Thoracic aorta (tissue), 2 donors: ENCODE results near the gene MOB1A. TPM values are rescaled to one million over a fixed set of nuclear protein-coding genes. Genes with fewer than 3 reads are reported as not detected.

Source experiments
- ATAC-seq: fragments of 150-250 bp; one replicate; pipeline ENCODE4 v1.8.0; 2017; ENCODE audit warnings: low read depth; ENCODE audit not compliant: insufficient number of reproducible peaks, low FRiP score
- DNase-seq: peaks from one replicate; pipeline ENCODE4 v3.0.0-alpha.2; 2020; ENCODE audit warnings: low spot score
- H3K27ac ChIP-seq, 2 donors: fragments of 200-600 bp; sonication (generic); 1 replicate in 1 of 2; 2 replicates in 1 of 2; pipeline ENCODE4 v1.5.1; 2016; ENCODE audit warnings: mild to moderate bottlenecking in 2 of 2, moderate library complexity in 2 of 2
- H3K27me3 ChIP-seq: fragments of 200-600 bp; sonication (generic); replicated peaks from 2 replicates; pipeline ENCODE4 v1.6.0; 2016; ENCODE audit warnings: mild to moderate bottlenecking; ENCODE audit not compliant: insufficient read depth
- H3K36me3 ChIP-seq: fragments of 200-600 bp; sonication (generic); one replicate; pipeline ENCODE4 v1.5.1; 2016
- H3K4me1 ChIP-seq, 2 donors: fragments of 200-600 bp; sonication (generic); 1 replicate in 1 of 2; 2 replicates in 1 of 2; pipeline versions ENCODE4 v1.5.1 to v1.6.0; 2016; ENCODE audit warnings: low read depth in 2 of 2, mild to moderate bottlenecking in 1 of 2; ENCODE audit not compliant: control insufficient read depth in 1 of 2
- H3K4me3 ChIP-seq: fragments of 200-600 bp; sonication (generic); 2 replicates; pipeline ENCODE4 v1.5.1; 2016; ENCODE audit warnings: mild to moderate bottlenecking
- H3K9me3 ChIP-seq: fragments of 200-600 bp; sonication (generic); 2 replicates; pipeline ENCODE4 v1.5.1; 2016
- CTCF ChIP-seq: fragments of 200-600 bp; sonication (generic); IDR thresholded peaks from one replicate; pipeline ENCODE4 v1.5.1; 2019; ENCODE audit warnings: antibody characterized with exemption
- total RNA-seq, 2 donors: library from RNA; depleted of rRNA; stranded (reverse); fragments of >200 nt; gene quantifications; one replicate each; pipeline versions ENCODE4 v1.1.0 to v1.2.3, GENCODE V29; 2016

MOB1A gene
- total RNA-seq, 2 donors from 2014 or later: 97.0 to 107 TPM

- no peak overlapping the region for H3K27ac ChIP-seq
- no peak for TF ChIP-seq CTCF
- no peak overlapping the region for H3K4me3 ChIP-seq
- H3K9me3 ChIP-seq: no peaks in the 10 kb centered on the region
- no peaks in the 10 kb centered on the region for H3K36me3 ChIP-seq
- no peaks in the 10 kb centered on the region for H3K27me3 ChIP-seq
- DNase-seq (no peak), ATAC-seq (peak; percentile 26)
- no peaks in the 10 kb centered on the region for H3K4me1 ChIP-seq
These were observed 7.4 kb upstream of the MOB1A start for GRCh38 chr2:74186038-74186437.

- no peak for TF ChIP-seq CTCF
- DNase-seq (no peak), ATAC-seq (no peak)
- H3K4me3 ChIP-seq: no peak overlapping the region
- H3K4me1 ChIP-seq: peaks cover 0 to 3% of the 10 kb centered on the region in 2 donors
- H3K27ac ChIP-seq: no peak overlapping the region
- H3K9me3 ChIP-seq: no peaks in the 10 kb centered on the region
- no peaks in the 10 kb centered on the region for H3K36me3 ChIP-seq
- no peaks in the 10 kb centered on the region for H3K27me3 ChIP-seq
These were observed 5.2 kb upstream of the MOB1A start for GRCh38 chr2:74183878-74184277.

GRCh38 chr2:74181739-74182138, 3.1 kb upstream of the MOB1A start:
- H3K36me3 ChIP-seq: no peaks in the 10 kb centered on the region
- DNase-seq: no peak
- H3K27ac ChIP-seq: no peak overlapping the region

GRCh38 chr2:74179063-74179865, 585 bp upstream of the MOB1A start:
- peak overlapping the region; percentile 93 to 98 for H3K27ac ChIP-seq
- peak overlapping the region; percentile 89 for H3K4me3 ChIP-seq
- peaks cover 23 to 33% of the 10 kb centered on the region in 2 donors for H3K4me1 ChIP-seq
- TF ChIP-seq CTCF: peak; percentile 32
- H3K27me3 ChIP-seq: no peaks in the 10 kb centered on the region
- H3K36me3 ChIP-seq: no peaks in the 10 kb centered on the region
- DNase-seq: no peak
- peak; percentile 4 for ATAC-seq
- no peaks in the 10 kb centered on the region for H3K9me3 ChIP-seq

More at GRCh38 chr2:74181739-74182138, 3.1 kb upstream of the MOB1A start:
- Histone ChIP-seq H3K4me3 (no peak overlapping the region), H3K27me3 (no peaks in the 10 kb centered on the region), H3K9me3 (no peaks in the 10 kb centered on the region), H3K4me1 (peaks cover 10 to 15% of the 10 kb centered on the region in 2 donors)
- ATAC-seq: no peak
- no peak for TF ChIP-seq CTCF

GRCh38 chr2:74177696-74178095, 983 bp downstream of the MOB1A start:
- DNase-seq (no peak), ATAC-seq (no peak)
- H3K4me1 ChIP-seq: peaks cover 23 to 39% of the 10 kb centered on the region in 2 donors
- no peaks in the 10 kb centered on the region for H3K36me3 ChIP-seq
- peak overlapping the region; percentile 89 for H3K4me3 ChIP-seq
- peak overlapping the region; percentile 93 to 98 for H3K27ac ChIP-seq
- no peaks in the 10 kb centered on the region for H3K9me3 ChIP-seq
- TF ChIP-seq CTCF: no peak
- no peaks in the 10 kb centered on the region for H3K27me3 ChIP-seq
